Stimulated activated CD8-positive, alpha-beta memory T cell treated with anti-CD3 and anti-CD28 coated beads, Interleukin-15, amount 100 ng/mL, for 48 hours (primary cell): Measurements from ENCODE around the gene CBX1.

Source experiments
- DNase-seq, 2 donors: peaks; one replicate each; pipeline ENCODE4 v3.0.0-alpha.2; 2020; ENCODE audit warnings: low read depth in 2 of 2

Gene CBX1

DNA sequence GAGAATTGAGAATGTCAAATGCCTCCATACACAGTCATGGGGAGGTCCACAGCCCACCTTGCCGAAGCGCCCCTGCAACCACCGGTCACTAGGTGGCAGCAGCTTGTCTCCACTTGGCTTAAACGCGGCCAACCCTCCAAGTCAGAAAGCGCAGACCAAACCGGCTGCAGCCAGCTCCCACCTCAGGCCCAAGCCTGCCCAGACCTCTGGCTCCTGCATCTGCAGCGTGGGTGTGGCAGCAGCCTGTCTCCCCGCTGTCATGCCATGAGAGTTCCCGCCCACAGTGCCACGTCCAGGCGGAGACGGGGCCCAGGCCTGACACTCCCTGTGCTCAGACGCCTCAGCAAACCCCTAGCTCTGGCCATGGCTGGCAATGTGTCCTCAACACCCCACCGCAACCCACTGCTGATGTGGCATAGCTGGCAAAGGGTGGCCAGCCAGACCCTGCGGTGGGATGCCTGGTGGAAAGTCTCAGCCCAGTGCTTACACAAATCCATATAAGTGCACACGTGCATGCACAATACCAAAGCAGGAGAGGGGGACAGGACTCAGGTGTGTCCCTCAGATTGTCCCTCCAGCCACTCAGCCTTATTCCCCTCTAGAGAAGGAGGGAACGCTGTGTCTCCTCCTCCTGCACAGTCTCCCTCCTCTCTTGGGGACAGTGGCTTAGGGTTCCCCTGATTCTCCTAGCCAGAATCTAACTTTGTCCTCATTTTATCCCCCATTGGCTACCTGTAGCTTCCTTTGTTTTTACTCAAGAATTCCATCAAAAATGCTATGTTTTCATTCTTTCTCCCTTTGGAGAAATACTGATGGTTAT, 74.6 kb downstream of the CBX1 start:
- peak; percentile 64 to 65 for DNase-seq

DNA sequence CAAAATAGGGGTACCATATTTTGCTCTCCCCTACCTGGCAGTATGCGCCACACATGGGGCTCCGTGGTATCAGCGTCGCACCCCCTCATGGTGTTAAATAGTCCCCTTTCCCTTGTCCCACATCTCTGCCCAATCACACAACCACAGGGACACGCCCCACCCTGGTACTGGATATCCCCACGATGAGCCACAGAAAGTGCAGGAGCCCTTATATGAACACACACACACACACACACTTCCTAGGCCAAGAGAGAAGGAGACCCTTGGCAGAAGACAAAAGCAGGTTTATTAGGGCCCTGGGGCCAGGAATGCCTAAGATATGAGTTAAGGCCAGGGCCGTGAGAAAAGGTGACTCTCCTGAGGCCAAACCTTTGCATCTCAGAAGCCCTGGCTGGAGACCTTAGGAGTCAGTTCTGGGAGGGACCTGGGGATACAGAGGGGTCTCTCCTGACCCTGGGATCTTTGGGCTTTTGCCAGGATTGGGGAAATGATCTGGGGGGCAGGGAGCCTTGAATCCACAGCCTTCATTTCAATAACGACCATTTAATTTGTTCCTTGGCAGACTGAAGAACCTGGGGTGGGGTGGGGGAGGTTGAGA, 75.3 kb downstream of the CBX1 start:
- DNase-seq: no peak

DNA sequence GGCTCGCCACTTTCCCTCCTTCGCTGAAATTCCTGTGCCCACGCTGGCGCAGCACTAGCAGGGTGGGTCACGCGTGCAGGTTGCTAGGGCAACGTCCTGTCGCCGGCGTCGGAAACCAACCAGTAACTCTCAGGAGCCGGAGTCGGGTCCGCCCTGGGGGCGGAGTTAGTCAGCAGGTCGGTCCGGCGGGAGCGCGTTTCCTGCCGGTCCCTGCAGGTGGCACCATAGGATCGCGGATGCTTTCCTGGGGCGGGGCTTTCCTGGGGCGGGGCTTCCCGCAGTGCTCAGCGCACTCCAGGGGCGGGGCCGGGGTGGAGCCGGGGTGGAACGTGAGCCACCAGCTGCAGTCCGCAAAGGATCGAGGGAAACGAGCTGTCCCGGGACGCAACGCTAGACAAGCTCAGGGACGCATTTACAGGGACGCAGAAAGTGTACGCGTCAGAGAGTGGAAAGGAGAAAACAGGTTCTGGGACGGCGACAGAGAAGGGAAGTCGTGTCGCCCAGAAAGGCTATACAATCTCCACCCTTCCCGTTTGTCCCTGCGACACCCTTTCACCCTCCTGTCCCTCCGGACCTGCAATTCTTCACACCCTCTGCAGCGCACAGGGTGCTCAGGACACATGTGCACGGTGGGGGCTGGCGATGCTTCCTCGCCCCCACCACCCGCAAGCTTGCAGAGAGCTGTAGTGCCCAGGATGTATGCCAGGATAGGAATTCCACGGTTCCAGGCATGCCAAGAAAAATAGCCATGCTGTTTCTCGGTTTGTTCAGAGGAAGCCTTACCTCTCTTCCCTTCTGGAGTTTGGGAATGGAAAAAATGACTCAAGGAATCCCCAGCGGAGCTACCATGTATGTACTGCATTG, 76.0 kb downstream of the CBX1 start:
- DNase-seq: peak; percentile 94 to 96

DNA sequence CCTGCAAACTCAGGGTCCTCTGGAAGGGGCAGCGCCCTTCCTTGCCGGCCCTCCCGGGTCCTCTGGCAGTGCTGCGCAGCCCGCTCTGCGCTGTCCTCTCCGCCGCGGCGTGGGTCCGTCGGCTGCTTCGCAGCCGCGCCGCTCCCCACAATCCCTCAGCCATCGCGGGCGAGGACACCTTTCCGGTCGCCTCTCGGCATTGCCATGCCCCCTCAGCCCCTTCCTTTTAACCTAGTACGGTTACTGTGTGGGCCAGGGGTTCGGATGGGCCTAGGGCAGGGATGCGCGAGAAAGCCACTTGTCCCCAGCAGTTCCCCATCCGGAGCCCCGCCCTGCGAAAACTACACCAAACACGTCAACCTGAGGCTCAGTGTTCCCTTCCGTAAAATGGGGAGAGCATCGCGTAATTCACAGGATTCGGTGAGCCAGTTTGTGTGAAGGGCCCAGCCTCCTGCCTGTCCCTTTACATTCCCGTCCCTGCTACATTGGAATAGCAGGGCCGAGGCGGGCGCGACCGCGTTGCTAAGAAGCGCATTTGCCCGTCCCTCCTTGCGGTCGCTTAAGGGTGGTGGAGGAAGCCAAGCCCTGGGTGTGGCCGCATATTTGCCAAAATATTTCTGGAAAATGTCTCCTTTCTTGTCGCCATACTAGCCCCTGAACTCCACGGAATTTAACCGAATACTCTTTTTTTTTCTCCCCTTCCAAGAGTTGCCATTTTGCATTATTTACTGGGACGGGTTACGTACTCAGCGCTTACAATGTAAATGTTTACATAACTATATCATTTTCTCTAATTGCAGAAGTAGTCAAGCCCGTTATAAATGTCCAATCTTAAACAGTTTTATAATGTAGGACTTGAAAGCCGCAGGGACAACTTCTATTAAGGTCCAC, 76.9 kb downstream of the CBX1 start:
- DNase-seq: no peak

DNA sequence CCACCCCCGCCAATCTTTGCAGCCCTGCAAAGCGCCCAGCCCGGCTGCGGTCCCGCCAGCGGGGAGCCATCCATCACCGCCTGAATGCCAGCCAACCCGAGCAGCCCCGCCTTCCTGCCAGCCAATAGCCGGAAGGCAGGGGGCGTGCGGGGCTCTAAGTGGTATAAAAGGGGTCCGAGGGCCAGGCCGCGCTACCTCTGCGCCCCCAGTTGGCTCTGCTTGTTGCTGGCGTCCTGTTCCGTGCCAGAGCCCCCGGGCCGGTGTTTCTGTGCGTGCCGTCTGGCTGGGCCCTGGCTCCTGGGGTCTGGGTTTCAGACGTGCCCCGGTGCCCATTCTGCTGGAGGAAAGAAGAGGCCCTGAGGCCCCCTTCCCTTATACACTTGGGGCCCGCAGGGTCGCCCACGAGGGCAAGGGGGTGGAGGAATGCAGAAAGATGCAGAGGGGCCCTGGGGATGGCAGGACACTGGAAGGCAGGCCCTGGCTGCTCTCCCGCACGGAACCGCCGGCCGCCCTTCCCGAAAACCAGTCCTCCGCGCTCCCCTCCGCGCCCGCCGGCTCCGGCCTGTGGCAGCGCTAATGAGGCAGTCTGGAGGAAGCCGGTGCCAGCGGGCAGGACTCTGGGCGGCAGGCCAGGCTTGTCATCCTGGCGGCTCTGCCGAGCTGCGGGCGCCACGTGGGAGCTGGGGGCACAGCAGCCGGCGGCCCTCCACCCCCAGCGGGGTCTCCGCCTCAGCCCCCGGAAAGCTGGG, 77.7 kb downstream of the CBX1 start:
- no peak for DNase-seq

- DNase-seq: no peak
Measured at GRCh38 chr17:48022901-48023300, 78.4 kb downstream of the CBX1 start.

GRCh38 chr17:48021934-48022333, 79.3 kb downstream of the CBX1 start:
- no peak for DNase-seq
